GM23338 (cell line): Measurements from ENCODE around the gene MMP1. TPM values are rescaled to one million over a fixed set of nuclear protein-coding genes. Genes with fewer than 3 reads are reported as not detected.

Experiments used
- ATAC-seq: fragments of 200-7000 bp; cut with Tn5 transposase; 3 replicates; pipeline ENCODE4 v1.9.1; 2020
- DNase-seq: peaks from one replicate; pipeline ENCODE4 v3.0.0-alpha.2; 2015; ENCODE audit warnings: low spot score
- H2AFZ ChIP-seq: fragments of 200-600 bp; sonication (generic); 2 replicates; pipeline ENCODE4 v1.8.0; 2016; ENCODE audit warnings: antibody characterized with exemption, mild to moderate bottlenecking, moderate library complexity
- H3F3A ChIP-seq: fragments of 200-600 bp; sonication (generic); replicated peaks from 2 replicates; pipeline ENCODE4 v1.8.0; 2017; ENCODE audit warnings: antibody characterized with exemption, mixed run types, low read depth
- H3K27ac ChIP-seq: fragments of 200-600 bp; sonication (generic); 2 replicates; pipeline ENCODE4 v1.6.1; 2016; ENCODE audit warnings: low read depth
- H3K27me3 ChIP-seq: fragments of 200-600 bp; sonication (generic); 2 replicates; pipeline ENCODE4 v1.8.0; 2016; ENCODE audit warnings: mild to moderate bottlenecking, mixed run types, moderate library complexity; ENCODE audit not compliant: insufficient read depth
- H3K36me3 ChIP-seq: fragments of 200-600 bp; sonication (generic); 2 replicates; pipeline ENCODE4 v1.8.0; 2016; ENCODE audit warnings: mild to moderate bottlenecking; ENCODE audit not compliant: insufficient read depth
- H3K4me1 ChIP-seq: fragments of 200-600 bp; sonication (generic); 2 replicates; pipeline ENCODE4 v1.8.0; 2016; ENCODE audit warnings: mild to moderate bottlenecking, moderate library complexity; ENCODE audit not compliant: insufficient read depth
- H3K4me2 ChIP-seq: fragments of 200-600 bp; sonication (generic); 2 replicates; pipeline ENCODE4 v1.7.1; 2017; ENCODE audit warnings: mixed run types
- H3K4me3 ChIP-seq: fragments of 200-600 bp; sonication (generic); 2 replicates; pipeline ENCODE4 v1.6.1; 2016; ENCODE audit warnings: mixed run types
- H3K79me2 ChIP-seq: fragments of 200-600 bp; sonication (generic); replicated peaks from 2 replicates; pipeline ENCODE4 v1.8.0; 2017; ENCODE audit warnings: mild to moderate bottlenecking; ENCODE audit not compliant: insufficient read depth
- H3K9me2 ChIP-seq: fragments of 200-600 bp; sonication (generic); 2 replicates; pipeline ENCODE4 v1.8.0; 2017; ENCODE audit not compliant: insufficient read depth
- H4K20me1 ChIP-seq: fragments of 200-600 bp; sonication (generic); replicated peaks from 2 replicates; pipeline ENCODE4 v1.8.0; 2017; ENCODE audit warnings: mild to moderate bottlenecking; ENCODE audit not compliant: insufficient read depth
- H3K27ac Mint-ChIP-seq: 2 replicates; pipeline ENCODE4 v1.8.0; 2020; ENCODE audit warnings: inconsistent platforms, mild to moderate bottlenecking, moderate library complexity, mixed read lengths
- H3K27me3 Mint-ChIP-seq: 3 replicates; pipeline ENCODE4 v1.8.0; 2022; ENCODE audit warnings: low read depth, mild to moderate bottlenecking, moderate library complexity, mixed read lengths, inconsistent platforms; ENCODE audit not compliant: insufficient read depth, poor library complexity
- H3K36me3 Mint-ChIP-seq: 3 replicates; pipeline ENCODE4 v1.8.0; 2021; ENCODE audit warnings: low read depth, mild to moderate bottlenecking, inconsistent platforms, moderate library complexity, mixed read lengths
- H3K4me1 Mint-ChIP-seq: 3 replicates; pipeline ENCODE4 v1.8.0; 2020; ENCODE audit warnings: mild to moderate bottlenecking, inconsistent platforms, mixed read lengths
- H3K4me3 Mint-ChIP-seq: 3 replicates; pipeline ENCODE4 v1.8.0; 2021; ENCODE audit warnings: moderate library complexity, mild to moderate bottlenecking, inconsistent platforms, mixed read lengths
- H3K9me3 Mint-ChIP-seq: 3 replicates; pipeline ENCODE4 v1.8.0; 2020; ENCODE audit warnings: moderate library complexity, mild to moderate bottlenecking, inconsistent platforms, mixed read lengths
- EZH2phosphoT487 ChIP-seq: fragments of 200-600 bp; sonication (generic); IDR thresholded peaks from one replicate; pipeline ENCODE4 v1.8.1; 2018; ENCODE audit warnings: antibody characterized with exemption; ENCODE audit not compliant: unreplicated experiment
- JUNB ChIP-seq: IDR thresholded peaks from one replicate; pipeline ENCODE4 v1.6.1; 2016; ENCODE audit warnings: antibody characterized with exemption; ENCODE audit not compliant: unreplicated experiment
- NANOG ChIP-seq: IDR thresholded peaks from 2 replicates; pipeline ENCODE4 v1.6.1; 2016; ENCODE audit warnings: antibody characterized with exemption, borderline replicate concordance
- STAT1 ChIP-seq: IDR thresholded peaks from one replicate; pipeline ENCODE4 v1.6.1; 2016; ENCODE audit warnings: antibody characterized with exemption; ENCODE audit not compliant: unreplicated experiment
- ZNF114 ChIP-seq: fragments of 250-450 bp; sonication (Bioruptor Pico); IDR thresholded peaks from 2 replicates; pipeline ENCODE4 v1.5.0; 2020; ENCODE audit warnings: mild to moderate bottlenecking, moderate library complexity
- polyA plus RNA-seq: library from polyadenylated mRNA; unstranded; fragments of >200 nt; fragmentation: Nextera tagmentation; extraction: Ambion mirVana; gene quantifications from 2 replicates; pipeline ENCODE4 v1.2.1, GENCODE V29; 2016
- total RNA-seq: library from RNA; depleted of rRNA; stranded (reverse); fragments of >200 nt; shearing (Covaris generic); gene quantifications from 2 replicates; pipeline ENCODE4 v1.2.3, GENCODE V29; 2014
- TF ChIP-seq, protein P1 (sequence below): fragments of 250-450 bp; sonication (Bioruptor Pico); IDR thresholded peaks from 2 replicates; pipeline ENCODE4 v1.5.0; 2020; ENCODE audit warnings: mild to moderate bottlenecking, moderate library complexity
- TF ChIP-seq, protein P2 (sequence below), 2 experiments: fragments of 200-600 bp in 1 of 2; sonication (generic) in 1 of 2; conservative IDR thresholded peaks; 2 replicates each; pipeline versions ENCODE4 v1.5.1 to v1.6.1; 2016 to 2017; ENCODE audit warnings: antibody characterized with exemption in 2 of 2, low read depth in 2 of 2, mild to moderate bottlenecking in 2 of 2, moderate library complexity in 1 of 2

The MMP1 gene
- total and polyA plus RNA-seq, 2 experiments from 2014 or later, result not detected

DNA sequence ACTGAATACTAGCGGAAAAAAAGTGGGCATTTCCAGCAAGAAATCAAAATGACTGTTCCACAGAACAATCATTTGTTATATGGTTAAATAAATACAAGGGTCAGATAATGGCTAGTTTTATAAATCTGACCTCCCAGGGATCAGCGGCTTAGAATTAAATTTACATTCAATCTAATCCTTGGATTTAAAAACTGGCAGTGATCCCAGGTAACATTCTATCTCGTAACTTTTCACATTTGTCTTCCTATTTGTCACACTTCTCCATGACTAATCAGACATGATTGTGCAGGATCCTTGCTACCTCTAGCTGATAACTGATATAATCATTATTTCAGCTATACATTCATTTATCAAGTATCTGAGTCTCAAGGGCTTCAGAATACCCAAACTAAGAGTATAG lies 48.3 kb upstream of the MMP1 start:
- Histone ChIP-seq H3K4me2 (no peak overlapping the region), H3K4me1 (no peaks in the 10 kb centered on the region), H3K27ac (no peak overlapping the region), H3K27me3 (no peaks in the 10 kb centered on the region), H3K4me3 (no peak overlapping the region), H4K20me1 (no peaks in the 10 kb centered on the region), H2AFZ (no peak overlapping the region), H3F3A (no peaks in the 10 kb centered on the region), H3K36me3 (no peaks in the 10 kb centered on the region), H3K9me2 (0 out of 2 replicates have a peak, but pooled peaks cover 3% of the 10 kb centered on the region), H3K79me2 (no peaks in the 10 kb centered on the region)
- no peaks in the 10 kb centered on the region for H3K27me3 Mint-ChIP-seq
- no peak overlapping the region for H3K4me3 Mint-ChIP-seq
- no peak for ATAC-seq
- TF ChIP-seq EZH2phosphoT487, result no peak
- TF ChIP-seq ZNF114 (CRISPR knock-in tag), result no peak
- TF ChIP-seq STAT1, result no peak
- TF ChIP-seq, protein P1, sequence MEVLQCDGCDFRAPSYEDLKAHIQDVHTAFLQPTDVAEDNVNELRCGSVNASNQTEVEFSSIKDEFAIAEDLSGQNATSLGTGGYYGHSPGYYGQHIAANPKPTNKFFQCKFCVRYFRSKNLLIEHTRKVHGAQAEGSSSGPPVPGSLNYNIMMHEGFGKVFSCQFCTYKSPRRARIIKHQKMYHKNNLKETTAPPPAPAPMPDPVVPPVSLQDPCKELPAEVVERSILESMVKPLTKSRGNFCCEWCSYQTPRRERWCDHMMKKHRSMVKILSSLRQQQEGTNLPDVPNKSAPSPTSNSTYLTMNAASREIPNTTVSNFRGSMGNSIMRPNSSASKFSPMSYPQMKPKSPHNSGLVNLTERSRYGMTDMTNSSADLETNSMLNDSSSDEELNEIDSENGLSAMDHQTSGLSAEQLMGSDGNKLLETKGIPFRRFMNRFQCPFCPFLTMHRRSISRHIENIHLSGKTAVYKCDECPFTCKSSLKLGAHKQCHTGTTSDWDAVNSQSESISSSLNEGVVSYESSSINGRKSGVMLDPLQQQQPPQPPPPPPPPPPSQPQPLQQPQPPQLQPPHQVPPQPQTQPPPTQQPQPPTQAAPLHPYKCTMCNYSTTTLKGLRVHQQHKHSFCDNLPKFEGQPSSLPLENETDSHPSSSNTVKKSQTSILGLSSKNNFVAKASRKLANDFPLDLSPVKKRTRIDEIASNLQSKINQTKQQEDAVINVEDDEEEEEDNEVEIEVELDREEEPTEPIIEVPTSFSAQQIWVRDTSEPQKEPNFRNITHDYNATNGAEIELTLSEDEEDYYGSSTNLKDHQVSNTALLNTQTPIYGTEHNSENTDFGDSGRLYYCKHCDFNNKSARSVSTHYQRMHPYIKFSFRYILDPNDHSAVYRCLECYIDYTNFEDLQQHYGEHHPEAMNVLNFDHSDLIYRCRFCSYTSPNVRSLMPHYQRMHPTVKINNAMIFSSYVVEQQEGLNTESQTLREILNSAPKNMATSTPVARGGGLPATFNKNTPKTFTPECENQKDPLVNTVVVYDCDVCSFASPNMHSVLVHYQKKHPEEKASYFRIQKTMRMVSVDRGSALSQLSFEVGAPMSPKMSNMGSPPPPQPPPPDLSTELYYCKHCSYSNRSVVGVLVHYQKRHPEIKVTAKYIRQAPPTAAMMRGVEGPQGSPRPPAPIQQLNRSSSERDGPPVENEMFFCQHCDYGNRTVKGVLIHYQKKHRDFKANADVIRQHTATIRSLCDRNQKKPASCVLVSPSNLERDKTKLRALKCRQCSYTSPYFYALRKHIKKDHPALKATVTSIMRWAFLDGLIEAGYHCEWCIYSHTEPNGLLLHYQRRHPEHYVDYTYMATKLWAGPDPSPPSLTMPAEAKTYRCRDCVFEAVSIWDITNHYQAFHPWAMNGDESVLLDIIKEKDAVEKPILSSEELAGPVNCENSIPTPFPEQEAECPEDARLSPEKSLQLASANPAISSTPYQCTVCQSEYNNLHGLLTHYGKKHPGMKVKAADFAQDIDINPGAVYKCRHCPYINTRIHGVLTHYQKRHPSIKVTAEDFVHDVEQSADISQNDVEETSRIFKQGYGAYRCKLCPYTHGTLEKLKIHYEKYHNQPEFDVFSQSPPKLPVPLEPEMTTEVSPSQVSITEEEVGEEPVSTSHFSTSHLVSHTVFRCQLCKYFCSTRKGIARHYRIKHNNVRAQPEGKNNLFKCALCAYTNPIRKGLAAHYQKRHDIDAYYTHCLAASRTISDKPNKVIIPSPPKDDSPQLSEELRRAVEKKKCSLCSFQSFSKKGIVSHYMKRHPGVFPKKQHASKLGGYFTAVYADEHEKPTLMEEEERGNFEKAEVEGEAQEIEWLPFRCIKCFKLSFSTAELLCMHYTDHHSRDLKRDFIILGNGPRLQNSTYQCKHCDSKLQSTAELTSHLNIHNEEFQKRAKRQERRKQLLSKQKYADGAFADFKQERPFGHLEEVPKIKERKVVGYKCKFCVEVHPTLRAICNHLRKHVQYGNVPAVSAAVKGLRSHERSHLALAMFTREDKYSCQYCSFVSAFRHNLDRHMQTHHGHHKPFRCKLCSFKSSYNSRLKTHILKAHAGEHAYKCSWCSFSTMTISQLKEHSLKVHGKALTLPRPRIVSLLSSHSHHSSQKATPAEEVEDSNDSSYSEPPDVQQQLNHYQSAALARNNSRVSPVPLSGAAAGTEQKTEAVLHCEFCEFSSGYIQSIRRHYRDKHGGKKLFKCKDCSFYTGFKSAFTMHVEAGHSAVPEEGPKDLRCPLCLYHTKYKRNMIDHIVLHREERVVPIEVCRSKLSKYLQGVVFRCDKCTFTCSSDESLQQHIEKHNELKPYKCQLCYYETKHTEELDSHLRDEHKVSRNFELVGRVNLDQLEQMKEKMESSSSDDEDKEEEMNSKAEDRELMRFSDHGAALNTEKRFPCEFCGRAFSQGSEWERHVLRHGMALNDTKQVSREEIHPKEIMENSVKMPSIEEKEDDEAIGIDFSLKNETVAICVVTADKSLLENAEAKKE (CRISPR knock-in tag), result no peak
- TF ChIP-seq, protein P2, sequence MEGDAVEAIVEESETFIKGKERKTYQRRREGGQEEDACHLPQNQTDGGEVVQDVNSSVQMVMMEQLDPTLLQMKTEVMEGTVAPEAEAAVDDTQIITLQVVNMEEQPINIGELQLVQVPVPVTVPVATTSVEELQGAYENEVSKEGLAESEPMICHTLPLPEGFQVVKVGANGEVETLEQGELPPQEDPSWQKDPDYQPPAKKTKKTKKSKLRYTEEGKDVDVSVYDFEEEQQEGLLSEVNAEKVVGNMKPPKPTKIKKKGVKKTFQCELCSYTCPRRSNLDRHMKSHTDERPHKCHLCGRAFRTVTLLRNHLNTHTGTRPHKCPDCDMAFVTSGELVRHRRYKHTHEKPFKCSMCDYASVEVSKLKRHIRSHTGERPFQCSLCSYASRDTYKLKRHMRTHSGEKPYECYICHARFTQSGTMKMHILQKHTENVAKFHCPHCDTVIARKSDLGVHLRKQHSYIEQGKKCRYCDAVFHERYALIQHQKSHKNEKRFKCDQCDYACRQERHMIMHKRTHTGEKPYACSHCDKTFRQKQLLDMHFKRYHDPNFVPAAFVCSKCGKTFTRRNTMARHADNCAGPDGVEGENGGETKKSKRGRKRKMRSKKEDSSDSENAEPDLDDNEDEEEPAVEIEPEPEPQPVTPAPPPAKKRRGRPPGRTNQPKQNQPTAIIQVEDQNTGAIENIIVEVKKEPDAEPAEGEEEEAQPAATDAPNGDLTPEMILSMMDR (conservative IDR thresholded peaks at IDR 0.05; ENCODE audit: low read depth in 2 of 2), result no peak
- no peak for TF ChIP-seq NANOG
- no peak for TF ChIP-seq JUNB
- H3K27ac Mint-ChIP-seq, result no peak overlapping the region
- DNase-seq, result no peak
- H3K9me3 Mint-ChIP-seq, result no peaks in the 10 kb centered on the region
- H3K36me3 Mint-ChIP-seq, result no peaks in the 10 kb centered on the region
- H3K4me1 Mint-ChIP-seq, result peaks cover 4% of the 10 kb centered on the region; the same call in 2 of the 3 replicates
